ENCODE results near the gene ZMAT3. TPM values are rescaled to one million over a fixed set of nuclear protein-coding genes. Genes with fewer than 3 reads are reported as not detected.
A peak's percentile ranks its signal among the peaks of the same experiment; 100 is the strongest.

The ZMAT3 gene
- total RNA-seq, 8 experiments from 2014 or later = 7.0 to 62.5 (median 26.9) TPM

DNA sequence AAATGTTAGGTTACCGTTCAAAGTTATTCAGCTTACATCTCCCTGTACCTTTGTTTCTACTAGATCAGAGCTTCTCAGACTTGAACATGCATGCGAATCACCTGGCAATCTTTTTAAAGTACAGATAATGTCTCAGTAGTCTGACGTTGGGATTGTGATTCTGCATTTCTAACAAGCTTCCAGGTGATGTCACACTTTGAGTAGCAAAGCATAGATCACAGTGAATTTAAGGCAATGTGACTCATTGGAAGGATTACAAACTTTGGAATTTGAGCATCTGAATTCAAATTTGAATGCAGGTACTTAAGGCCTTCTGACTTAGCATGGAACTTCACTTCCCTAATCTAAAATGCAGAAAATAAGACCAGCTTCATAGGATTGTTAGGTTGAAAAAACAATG, 10.8 kb upstream of the ZMAT3 start:
- in situ Hi-C loops (cut with MboI; ENCODE audit: low pct_unique_long_range_greater_than_20kb in 2 of 9, low sequenced_read_pairs in 9 of 9, unreplicated experiment in 9 of 9) = no loop called here
- WGBS, 10 experiments = 41 to 100% (median 71%) methylated on average over 1 to 3 of the region's 3 CpGs; no CpG with 5 or more reads in 1 of the 10 experiments
- Histone ChIP-seq H3K4me3 (no peak overlapping the region), H3K4me1 (replicated peaks in 1 of 2) (peaks cover 0 to 4% of the 10 kb centered on the region in 2 donors), H3K27ac (no peak overlapping the region)
- peak in 1 of 8 experiments; percentile 33 for ATAC-seq (replicated peaks in 6 of 8)

DNA sequence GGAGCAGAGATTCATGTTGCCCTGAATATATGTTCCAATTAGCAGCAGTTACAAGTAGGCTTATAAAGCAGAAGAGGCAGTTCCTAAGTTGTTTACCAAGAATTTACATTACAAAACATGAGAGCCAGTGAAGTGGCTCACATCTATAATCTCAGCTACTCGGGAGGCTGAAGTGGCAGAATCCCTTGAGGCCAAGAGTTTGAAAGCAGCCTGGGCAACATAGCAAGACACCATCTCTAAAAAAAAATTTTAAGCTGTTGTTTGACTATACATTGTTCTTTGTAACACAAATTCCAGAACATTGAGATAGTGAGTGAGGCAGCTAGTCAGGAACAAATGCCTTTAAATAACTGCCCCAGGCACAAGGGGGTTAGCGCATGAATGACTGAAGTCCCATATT, 10.3 kb upstream of the ZMAT3 start:
- ATAC-seq (replicated peaks in 6 of 8) = no peak
- no peak overlapping the region for H3K4me3 ChIP-seq
- WGBS, 10 experiments = 14 to 100% (median 69%) methylated on average over 1 to 2 of the region's 2 CpGs; no CpG with 5 or more reads in 2 of the 10 experiments
- in situ Hi-C loops (cut with MboI; ENCODE audit: low pct_unique_long_range_greater_than_20kb in 2 of 9, low sequenced_read_pairs in 9 of 9, unreplicated experiment in 9 of 9) = no loop called here
- no peak overlapping the region for H3K27ac ChIP-seq
- peaks cover 0 to 4% of the 10 kb centered on the region in 2 donors for H3K4me1 ChIP-seq (replicated peaks in 1 of 2)

DNA sequence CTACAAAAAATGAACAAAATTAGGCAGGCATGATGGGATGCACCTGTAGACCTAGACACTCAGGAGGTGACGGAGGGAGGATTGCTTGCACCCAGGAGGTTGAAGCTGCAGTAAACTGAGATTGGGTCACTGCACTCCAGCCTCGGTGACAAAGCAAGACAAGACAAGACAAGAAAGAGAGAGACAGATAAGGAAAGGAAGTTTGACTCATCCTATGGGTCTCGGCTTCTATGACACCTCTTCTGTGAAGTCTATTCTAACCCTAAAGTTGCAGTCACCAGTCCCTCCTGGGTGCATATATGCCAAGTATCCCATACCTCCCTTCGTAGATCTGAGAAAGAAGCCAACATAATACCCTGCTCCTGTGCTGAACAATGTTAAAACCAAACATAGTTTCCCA, 7.9 kb upstream of the ZMAT3 start:
- Histone ChIP-seq H3K4me3 (no peak overlapping the region), H3K4me1 (replicated peaks in 1 of 2) (peaks cover 0 to 4% of the 10 kb centered on the region in 2 donors), H3K27ac (no peak overlapping the region)
- in situ Hi-C loops (cut with MboI; ENCODE audit: low pct_unique_long_range_greater_than_20kb in 2 of 9, low sequenced_read_pairs in 9 of 9, unreplicated experiment in 9 of 9) = no loop called here
- no peak for ATAC-seq (replicated peaks in 6 of 8)
- WGBS, 10 experiments = 0 to 97% (median 70%) methylated on average over 1 to 4 of the region's 4 CpGs; no CpG with 5 or more reads in 3 of the 10 experiments

GRCh38 chr3:179076243-179077027, 4.8 kb upstream of the ZMAT3 start:
- no peak overlapping the region for H3K4me3 ChIP-seq
- no peak overlapping the region for H3K27ac ChIP-seq
- 33 to 100% (median 92%) methylated on average over 2 to 4 of the region's 4 CpGs; no CpG with 5 or more reads in 1 of the 10 experiments for WGBS, 10 experiments
- in situ Hi-C loops (cut with MboI; ENCODE audit: low pct_unique_long_range_greater_than_20kb in 2 of 9, low sequenced_read_pairs in 9 of 9, unreplicated experiment in 9 of 9) = no loop called here
- peaks cover 4% of the 10 kb centered on the region in 2 donors for H3K4me1 ChIP-seq (replicated peaks in 1 of 2)
- ATAC-seq (replicated peaks in 6 of 8) = no peak

DNA sequence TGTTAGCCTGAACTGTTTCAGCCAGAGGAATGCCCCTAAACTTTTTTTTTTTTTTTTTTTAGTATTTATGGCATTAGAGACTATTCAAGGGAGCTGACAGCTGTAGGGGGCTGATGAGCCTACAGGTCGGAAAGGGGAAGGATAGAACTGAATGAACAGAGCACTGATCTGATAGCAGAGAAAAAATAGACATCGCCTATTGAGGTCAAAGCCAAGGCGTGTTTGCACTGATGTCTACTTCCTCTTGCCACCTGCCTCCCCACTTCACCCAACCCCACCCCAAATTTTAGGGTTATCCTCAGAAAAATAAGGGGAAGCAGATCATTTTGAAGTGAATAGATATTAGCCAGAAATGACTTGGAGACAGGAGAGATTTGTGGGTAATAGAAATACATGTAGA, 3.0 kb upstream of the ZMAT3 start:
- ATAC-seq (replicated peaks in 6 of 8) = no peak
- no peak overlapping the region for H3K4me3 ChIP-seq
- no peak overlapping the region for H3K27ac ChIP-seq
- peaks cover 4 to 10% of the 10 kb centered on the region in 2 donors for H3K4me1 ChIP-seq (replicated peaks in 1 of 2)
- WGBS, 10 experiments = 40 to 100% (median 89%) methylated on average over 1 to 3 of the region's 3 CpGs; no CpG with 5 or more reads in 3 of the 10 experiments
- in situ Hi-C loops (cut with MboI; ENCODE audit: low pct_unique_long_range_greater_than_20kb in 2 of 9, low sequenced_read_pairs in 9 of 9, unreplicated experiment in 9 of 9) = no loop called here

DNA sequence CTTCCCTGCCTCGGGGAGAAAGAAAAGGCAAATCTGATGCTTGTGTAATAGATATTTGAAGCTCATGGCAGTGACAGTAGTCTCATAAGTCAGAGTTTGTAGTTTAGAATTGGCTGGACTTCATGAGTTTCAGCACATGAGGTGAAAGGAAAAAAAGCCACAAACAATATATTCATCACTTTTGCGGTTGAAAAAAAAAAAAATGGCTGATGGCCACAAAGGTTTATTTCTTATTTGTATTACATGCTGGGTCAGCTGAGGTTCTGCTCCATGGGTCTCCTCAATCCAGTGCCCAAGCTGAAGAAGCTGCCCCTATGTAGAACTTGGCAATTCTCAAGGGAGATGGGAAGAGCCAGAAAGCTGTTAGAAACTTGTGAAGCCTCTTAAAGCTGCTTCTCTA, 2.2 kb upstream of the ZMAT3 start:
- no peak for ATAC-seq (replicated peaks in 6 of 8)
- in situ Hi-C loops (cut with MboI; ENCODE audit: low pct_unique_long_range_greater_than_20kb in 2 of 9, low sequenced_read_pairs in 9 of 9, unreplicated experiment in 9 of 9) = no loop called here
- no peak overlapping the region for H3K4me3 ChIP-seq
- H3K27ac ChIP-seq = no peak overlapping the region
- peaks cover 4 to 14% of the 10 kb centered on the region in 2 donors for H3K4me1 ChIP-seq (replicated peaks in 1 of 2)
- WGBS, 10 experiments = 80 to 100% (median 90%) methylated on average over 1 to 2 of the region's 2 CpGs; no CpG with 5 or more reads in 4 of the 10 experiments

- in situ Hi-C loops (cut with MboI; ENCODE audit: low pct_unique_long_range_greater_than_20kb in 2 of 9, low sequenced_read_pairs in 9 of 9, unreplicated experiment in 9 of 9) = no loop called here
- peaks cover 4 to 14% of the 10 kb centered on the region in 2 donors for H3K4me1 ChIP-seq (replicated peaks in 1 of 2)
- peak in 2 of 8 experiments; percentile 20 to 21 for ATAC-seq (replicated peaks in 6 of 8)
- 20% methylated on average over 1 of the region's 7 CpGs; no CpG with 5 or more reads in 9 of the 10 experiments for WGBS, 10 experiments
- peak overlapping the region; percentile 56 to 95 (median 85) for H3K4me3 ChIP-seq
- H3K27ac ChIP-seq = peak overlapping the region; percentile 53 to 68
Observed at GRCh38 chr3:179072100-179072438, 460 bp upstream of the ZMAT3 start.

- Histone ChIP-seq H3K4me3 (peak overlapping the region; percentile 56 to 95 (median 85)), H3K4me1 (replicated peaks in 1 of 2) (peaks cover 4 to 14% of the 10 kb centered on the region in 2 donors), H3K27ac (peak overlapping the region; percentile 53 to 68)
- WGBS, 10 experiments = 0 to 40% (median 9%) methylated on average over 1 to 7 of the region's 8 CpGs
- in situ Hi-C loops (cut with MboI; ENCODE audit: low pct_unique_long_range_greater_than_20kb in 2 of 9, low sequenced_read_pairs in 9 of 9, unreplicated experiment in 9 of 9) = no loop called here
- no peak for ATAC-seq (replicated peaks in 6 of 8)
Observed at GRCh38 chr3:179071027-179071322, 634 bp downstream of the ZMAT3 start.

DNA sequence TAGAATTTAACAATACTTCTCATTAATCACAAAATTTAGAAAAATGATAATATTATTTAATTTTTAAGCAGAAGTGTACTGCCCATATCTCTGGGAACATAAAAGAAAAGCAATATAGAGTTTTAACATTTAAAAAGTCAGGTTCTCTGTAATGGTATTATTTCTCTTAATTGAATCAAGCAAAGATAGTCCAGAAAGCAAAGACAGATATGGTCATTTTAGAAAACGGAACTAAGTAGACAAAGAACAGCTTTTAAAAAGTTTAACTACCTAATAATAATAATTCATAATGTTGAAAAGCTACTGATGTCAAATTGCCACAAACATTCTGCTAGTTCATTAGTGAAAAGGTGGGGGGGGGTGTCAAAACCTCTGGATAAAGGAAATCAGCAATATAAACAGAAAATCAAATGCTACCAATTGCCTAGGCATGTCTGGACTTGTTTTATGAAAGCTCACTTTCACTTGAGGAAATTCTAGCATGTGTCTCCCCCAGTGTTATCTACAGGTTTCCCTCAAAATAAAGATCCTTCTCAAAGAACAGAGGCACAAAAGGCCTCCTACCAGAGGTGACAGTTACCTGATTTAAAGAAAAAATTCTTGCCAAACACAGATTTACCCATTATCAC, 1.7 kb downstream of the ZMAT3 start:
- Histone ChIP-seq H3K27ac (no peak overlapping the region), H3K4me1 (replicated peaks in 1 of 2) (peaks cover 4 to 14% of the 10 kb centered on the region in 2 donors), H3K4me3 (peak overlapping the region; percentile 56 to 95 (median 85))
- in situ Hi-C loops (cut with MboI; ENCODE audit: low pct_unique_long_range_greater_than_20kb in 2 of 9, low sequenced_read_pairs in 9 of 9, unreplicated experiment in 9 of 9) = no loop called here
- WGBS, 10 experiments = 0 to 63% (median 18%) methylated on average over 1 of the region's 1 CpG; no CpG with 5 or more reads in 2 of the 10 experiments
- no peak for ATAC-seq (replicated peaks in 6 of 8)

DNA sequence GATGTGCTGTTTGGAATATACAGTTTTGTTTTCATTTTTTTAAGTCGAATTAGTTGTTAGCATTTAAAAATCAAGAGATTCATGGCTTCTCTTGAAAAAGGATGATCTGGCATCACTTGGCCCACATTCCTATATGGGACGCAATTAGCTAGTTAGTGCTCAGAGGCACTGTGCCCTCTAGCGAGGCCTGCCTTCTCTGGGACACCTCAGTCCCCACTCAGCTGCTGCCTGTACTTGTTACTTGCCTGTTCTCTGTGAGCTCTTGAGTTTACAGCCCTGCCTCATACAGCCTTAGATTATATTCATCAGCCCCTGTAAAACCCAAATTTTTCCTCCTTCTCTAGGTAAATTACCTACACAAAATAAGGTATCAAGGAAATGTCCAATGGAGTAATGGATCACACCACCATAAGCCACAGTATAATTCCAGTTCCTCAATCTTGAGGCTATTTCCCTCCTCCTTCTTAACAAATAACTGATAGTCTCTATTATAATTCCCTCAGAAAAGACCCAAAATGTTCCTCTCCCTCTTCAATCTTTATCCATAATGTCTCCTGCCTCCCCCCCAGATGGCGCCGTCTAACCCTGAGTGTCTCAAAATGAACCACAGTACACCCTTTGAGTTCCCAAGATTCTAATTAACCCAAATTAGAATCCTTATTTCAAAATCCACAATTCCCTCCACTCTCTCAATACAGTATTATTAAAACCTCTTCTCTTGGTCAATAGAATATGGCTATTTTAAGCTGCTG, 2.7 kb downstream of the ZMAT3 start:
- Histone ChIP-seq H3K4me3 (no peak overlapping the region), H3K27ac (no peak overlapping the region), H3K4me1 (replicated peaks in 1 of 2) (peaks cover 4 to 14% of the 10 kb centered on the region in 2 donors)
- peak in 2 of 8 experiments; percentile 2 for ATAC-seq (replicated peaks in 6 of 8)
- WGBS, 10 experiments = 56 to 95% (median 75%) methylated on average over 2 to 5 of the region's 5 CpGs; no CpG with 5 or more reads in 1 of the 10 experiments
- in situ Hi-C loops (cut with MboI; ENCODE audit: low pct_unique_long_range_greater_than_20kb in 2 of 9, low sequenced_read_pairs in 9 of 9, unreplicated experiment in 9 of 9) = no loop called here

GRCh38 chr3:179067839-179068238, 3.8 kb downstream of the ZMAT3 start:
- ATAC-seq (replicated peaks in 6 of 8) = no peak
- Histone ChIP-seq H3K4me1 (replicated peaks in 1 of 2) (peaks cover 4 to 14% of the 10 kb centered on the region in 2 donors), H3K27ac (no peak overlapping the region), H3K4me3 (no peak overlapping the region)
- in situ Hi-C loops (cut with MboI; ENCODE audit: low pct_unique_long_range_greater_than_20kb in 2 of 9, low sequenced_read_pairs in 9 of 9, unreplicated experiment in 9 of 9) = no loop called here
- 50 to 90% (median 75%) methylated on average over 1 to 4 of the region's 4 CpGs; no CpG with 5 or more reads in 2 of the 10 experiments for WGBS, 10 experiments

DNA sequence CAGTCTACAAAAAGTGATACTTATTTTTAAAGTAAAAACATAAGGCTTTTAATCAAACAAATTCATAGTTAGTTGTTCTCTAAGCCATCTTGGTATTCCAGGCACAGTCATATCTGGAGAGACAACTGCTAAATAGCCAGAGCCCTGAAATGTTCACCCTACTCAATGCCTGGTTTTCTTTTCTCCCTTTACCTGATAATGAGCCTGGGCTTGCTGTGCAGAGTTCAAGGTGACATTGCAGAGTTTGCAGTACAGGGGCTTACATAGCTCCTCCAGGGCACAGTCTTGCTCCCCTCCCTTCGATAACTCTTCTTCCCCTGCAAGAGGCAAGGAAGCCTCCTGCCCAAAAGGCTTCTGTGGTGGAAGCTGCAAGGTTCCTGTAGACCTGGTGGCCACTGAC, 4.3 kb downstream of the ZMAT3 start:
- ATAC-seq (replicated peaks in 6 of 8) = no peak
- WGBS, 10 experiments = no CpG with 5 or more reads among the region's 1 CpG
- in situ Hi-C loops (cut with MboI; ENCODE audit: low pct_unique_long_range_greater_than_20kb in 2 of 9, low sequenced_read_pairs in 9 of 9, unreplicated experiment in 9 of 9) = no loop called here
- no peak overlapping the region for H3K27ac ChIP-seq
- H3K4me3 ChIP-seq = no peak overlapping the region
- peaks cover 3 to 13% of the 10 kb centered on the region in 2 donors for H3K4me1 ChIP-seq (replicated peaks in 1 of 2)

- Histone ChIP-seq H3K4me3 (no peak overlapping the region), H3K27ac (no peak overlapping the region), H3K4me1 (replicated peaks in 1 of 2) (no peaks in the 10 kb centered on the region)
- 81 to 100% (median 92%) methylated on average over 1 to 5 of the region's 6 CpGs; no CpG with 5 or more reads in 1 of the 10 experiments for WGBS, 10 experiments
- ATAC-seq (replicated peaks in 6 of 8) = no peak
- in situ Hi-C loops (cut with MboI; ENCODE audit: low pct_unique_long_range_greater_than_20kb in 2 of 9, low sequenced_read_pairs in 9 of 9, unreplicated experiment in 9 of 9) = no loop called here
Observed at GRCh38 chr3:179063945-179064560, 7.6 kb downstream of the ZMAT3 start.

Data from motor neuron (in vitro differentiated cells).